Stimulated activated CD8-positive, alpha-beta memory T cell treated with anti-CD3 and anti-CD28 coated beads, Interleukin-2, amount 100 ng/mL, for 48 hours (primary cell): ENCODE results near the gene NAT9.
A peak's percentile ranks its signal among the peaks of the same experiment; 100 is the strongest.

ENCODE experiments used
- DNase-seq, 2 donors: peaks; one replicate each; pipeline ENCODE4 v3.0.0-alpha.2; 2020; ENCODE audit warnings: low read depth in 2 of 2

NAT9 gene

GRCh38 chr17:74744714-74745547 is 31.2 kb downstream of the NAT9 start:
- peak; percentile 79 to 82 for DNase-seq

- no peak for DNase-seq
These were observed 31.8 kb downstream of the NAT9 start for GRCh38 chr17:74744349-74744713.

GRCh38 chr17:74743755-74744154 is 32.4 kb downstream of the NAT9 start:
- DNase-seq = no peak

GRCh38 chr17:74742978-74743545 is 33.1 kb downstream of the NAT9 start:
- DNase-seq = no peak

GRCh38 chr17:74742153-74742515 is 34.0 kb downstream of the NAT9 start:
- no peak for DNase-seq

GRCh38 chr17:74740641-74741387 is 35.3 kb downstream of the NAT9 start:
- DNase-seq = no peak

- DNase-seq = no peak
These were observed 36.0 kb downstream of the NAT9 start for GRCh38 chr17:74740173-74740572.

- no peak for DNase-seq
These were observed 36.8 kb downstream of the NAT9 start for GRCh38 chr17:74739227-74739831.

GRCh38 chr17:74738051-74738996 is 37.8 kb downstream of the NAT9 start:
- DNase-seq = peak; percentile 73

- no peak for DNase-seq
These were observed 38.7 kb downstream of the NAT9 start for GRCh38 chr17:74737299-74738050.

GRCh38 chr17:74736513-74737298 is 39.4 kb downstream of the NAT9 start, which contains the start of gene RAB37:
TSS of gene RAB37 (plus strand) at chr17:74737256. CDS start at chr17:74737273, 17 bp downstream.
- no peak for DNase-seq

GRCh38 chr17:74734256-74734655 is 41.9 kb downstream of the NAT9 start:
- DNase-seq = no peak

- DNase-seq = no peak
These were observed 42.6 kb downstream of the NAT9 start for GRCh38 chr17:74733365-74734122.

GRCh38 chr17:74732042-74732867 is 43.9 kb downstream of the NAT9 start:
- no peak for DNase-seq

GRCh38 chr17:74731347-74731605 is 44.9 kb downstream of the NAT9 start:
- no peak for DNase-seq

- no peak for DNase-seq
These were observed 45.4 kb downstream of the NAT9 start for GRCh38 chr17:74730491-74731346.

GRCh38 chr17:74729866-74730265 is 46.3 kb downstream of the NAT9 start:
- no peak for DNase-seq
